Measurements from ENCODE around the gene MAN1C1.

The MAN1C1 gene

GRCh38 chr1:25684216-25684965 lies 67.8 kb downstream of the MAN1C1 start:
- no peak overlapping the region for H3K4me3 ChIP-seq (ENCODE audit: low read depth, low read length)
- H3K27me3 ChIP-seq (ENCODE audit: insufficient read depth, low read length) = peaks cover 2% of the 10 kb centered on the region
- no peak overlapping the region for H2AFZ ChIP-seq (ENCODE audit: low read length, unreplicated experiment)
- no peak overlapping the region for H3K27ac ChIP-seq (ENCODE audit: low read depth, low read length)
- H3K79me2 ChIP-seq (ENCODE audit: control insufficient read depth, insufficient read depth, low read length, unreplicated experiment) = no peaks in the 10 kb centered on the region
- H3K4me1 ChIP-seq (ENCODE audit: control insufficient read depth, insufficient read depth, low read length, unreplicated experiment) = peaks cover 16% of the 10 kb centered on the region
- no peaks in the 10 kb centered on the region for H3K36me3 ChIP-seq (ENCODE audit: insufficient read depth, low read length)

GRCh38 chr1:25685211-25685750 lies 68.7 kb downstream of the MAN1C1 start:
- Histone ChIP-seq H2AFZ (ENCODE audit: low read length, unreplicated experiment) (no peak overlapping the region), H3K79me2 (ENCODE audit: control insufficient read depth, insufficient read depth, low read length, unreplicated experiment) (no peaks in the 10 kb centered on the region), H3K27ac (ENCODE audit: low read depth, low read length) (no peak overlapping the region), H3K27me3 (ENCODE audit: insufficient read depth, low read length) (no peaks in the 10 kb centered on the region; the same call in 1 of the 2 replicates), H3K4me1 (ENCODE audit: control insufficient read depth, insufficient read depth, low read length, unreplicated experiment) (peaks cover 16% of the 10 kb centered on the region), H3K4me3 (ENCODE audit: low read depth, low read length) (no peak overlapping the region), H3K36me3 (ENCODE audit: insufficient read depth, low read length) (no peaks in the 10 kb centered on the region)

GRCh38 chr1:25685938-25686665 lies 69.5 kb downstream of the MAN1C1 start:
- no peak overlapping the region for H2AFZ ChIP-seq (ENCODE audit: low read length, unreplicated experiment)
- H3K4me1 ChIP-seq (ENCODE audit: control insufficient read depth, insufficient read depth, low read length, unreplicated experiment) = peaks cover 16% of the 10 kb centered on the region
- H3K27ac ChIP-seq (ENCODE audit: low read depth, low read length) = no peak overlapping the region
- H3K79me2 ChIP-seq (ENCODE audit: control insufficient read depth, insufficient read depth, low read length, unreplicated experiment) = no peaks in the 10 kb centered on the region
- no peaks in the 10 kb centered on the region for H3K36me3 ChIP-seq (ENCODE audit: insufficient read depth, low read length)
- no peak overlapping the region for H3K4me3 ChIP-seq (ENCODE audit: low read depth, low read length)
- H3K27me3 ChIP-seq (ENCODE audit: insufficient read depth, low read length) = no peaks in the 10 kb centered on the region; the same call in 1 of the 2 replicates

GRCh38 chr1:25687221-25688017 lies 70.8 kb downstream of the MAN1C1 start:
- Histone ChIP-seq H3K79me2 (ENCODE audit: control insufficient read depth, insufficient read depth, low read length, unreplicated experiment) (no peaks in the 10 kb centered on the region), H3K36me3 (ENCODE audit: insufficient read depth, low read length) (no peaks in the 10 kb centered on the region), H2AFZ (ENCODE audit: low read length, unreplicated experiment) (no peak overlapping the region), H3K4me1 (ENCODE audit: control insufficient read depth, insufficient read depth, low read length, unreplicated experiment) (peaks cover 16% of the 10 kb centered on the region), H3K4me3 (ENCODE audit: low read depth, low read length) (no peak overlapping the region), H3K27ac (ENCODE audit: low read depth, low read length) (no peak overlapping the region), H3K27me3 (ENCODE audit: insufficient read depth, low read length) (no peaks in the 10 kb centered on the region)

- peaks cover 15% of the 10 kb centered on the region for H3K4me1 ChIP-seq (ENCODE audit: control insufficient read depth, insufficient read depth, low read length, unreplicated experiment)
- no peaks in the 10 kb centered on the region for H3K79me2 ChIP-seq (ENCODE audit: control insufficient read depth, insufficient read depth, low read length, unreplicated experiment)
- no peaks in the 10 kb centered on the region for H3K27me3 ChIP-seq (ENCODE audit: insufficient read depth, low read length)
- no peaks in the 10 kb centered on the region for H3K36me3 ChIP-seq (ENCODE audit: insufficient read depth, low read length)
- H3K4me3 ChIP-seq (ENCODE audit: low read depth, low read length) = no peak overlapping the region
- H3K27ac ChIP-seq (ENCODE audit: low read depth, low read length) = no peak overlapping the region
- H2AFZ ChIP-seq (ENCODE audit: low read length, unreplicated experiment) = no peak overlapping the region
Observed at GRCh38 chr1:25688390-25689119, 72.0 kb downstream of the MAN1C1 start.

- H3K79me2 ChIP-seq (ENCODE audit: control insufficient read depth, insufficient read depth, low read length, unreplicated experiment) = no peaks in the 10 kb centered on the region
Observed at GRCh38 chr1:25689686-25690381, 73.2 kb downstream of the MAN1C1 start.

GRCh38 chr1:25690396-25690956 lies 73.9 kb downstream of the MAN1C1 start:
- peaks cover 23% of the 10 kb centered on the region for H3K4me1 ChIP-seq (ENCODE audit: control insufficient read depth, insufficient read depth, low read length, unreplicated experiment)
- no peaks in the 10 kb centered on the region for H3K27me3 ChIP-seq (ENCODE audit: insufficient read depth, low read length)
- no peaks in the 10 kb centered on the region for H3K79me2 ChIP-seq (ENCODE audit: control insufficient read depth, insufficient read depth, low read length, unreplicated experiment)
- no peak overlapping the region for H2AFZ ChIP-seq (ENCODE audit: low read length, unreplicated experiment)
- H3K27ac ChIP-seq (ENCODE audit: low read depth, low read length) = no peak overlapping the region
- H3K4me3 ChIP-seq (ENCODE audit: low read depth, low read length) = no peak overlapping the region
- H3K36me3 ChIP-seq (ENCODE audit: insufficient read depth, low read length) = no peaks in the 10 kb centered on the region

More at GRCh38 chr1:25689686-25690381, 73.2 kb downstream of the MAN1C1 start:
- no peak overlapping the region for H2AFZ ChIP-seq (ENCODE audit: low read length, unreplicated experiment)
- H3K27me3 ChIP-seq (ENCODE audit: insufficient read depth, low read length) = no peaks in the 10 kb centered on the region
- H3K4me1 ChIP-seq (ENCODE audit: control insufficient read depth, insufficient read depth, low read length, unreplicated experiment) = peaks cover 18% of the 10 kb centered on the region
- no peaks in the 10 kb centered on the region for H3K36me3 ChIP-seq (ENCODE audit: insufficient read depth, low read length)
- H3K4me3 ChIP-seq (ENCODE audit: low read depth, low read length) = no peak overlapping the region
- H3K27ac ChIP-seq (ENCODE audit: low read depth, low read length) = no peak overlapping the region

- Histone ChIP-seq H3K27me3 (ENCODE audit: insufficient read depth, low read length) (no peaks in the 10 kb centered on the region), H3K4me1 (ENCODE audit: control insufficient read depth, insufficient read depth, low read length, unreplicated experiment) (peaks cover 30% of the 10 kb centered on the region), H3K79me2 (ENCODE audit: control insufficient read depth, insufficient read depth, low read length, unreplicated experiment) (no peaks in the 10 kb centered on the region), H3K27ac (ENCODE audit: low read depth, low read length) (no peak overlapping the region), H3K36me3 (ENCODE audit: insufficient read depth, low read length) (no peaks in the 10 kb centered on the region), H2AFZ (ENCODE audit: low read length, unreplicated experiment) (no peak overlapping the region), H3K4me3 (ENCODE audit: low read depth, low read length) (no peak overlapping the region)
Observed at GRCh38 chr1:25691211-25691610, 74.6 kb downstream of the MAN1C1 start.

GRCh38 chr1:25692560-25692959 lies 76.0 kb downstream of the MAN1C1 start:
- H3K4me1 ChIP-seq (ENCODE audit: control insufficient read depth, insufficient read depth, low read length, unreplicated experiment) = peaks cover 33% of the 10 kb centered on the region
- no peaks in the 10 kb centered on the region for H3K79me2 ChIP-seq (ENCODE audit: control insufficient read depth, insufficient read depth, low read length, unreplicated experiment)
- H3K27ac ChIP-seq (ENCODE audit: low read depth, low read length) = no peak overlapping the region
- no peak overlapping the region for H3K4me3 ChIP-seq (ENCODE audit: low read depth, low read length)
- no peaks in the 10 kb centered on the region for H3K36me3 ChIP-seq (ENCODE audit: insufficient read depth, low read length)
- no peaks in the 10 kb centered on the region for H3K27me3 ChIP-seq (ENCODE audit: insufficient read depth, low read length)
- H2AFZ ChIP-seq (ENCODE audit: low read length, unreplicated experiment) = no peak overlapping the region

Measured in ACC112 (cell line).